Limb (tissue), 2 donors: Measurements from ENCODE around the gene RALGAPB.
"Not testable (repeated sequence)": the region's sequence is repeated elsewhere in the genome, so short reads cannot be mapped to it uniquely, and the experiment has no call there.

Source experiments
- DNase-seq, 2 donors: peaks; one replicate each; pipeline ENCODE4 v3.0.0-alpha.2; 2016; ENCODE audit errors: extremely low spot score in 2 of 2

The RALGAPB gene

DNA sequence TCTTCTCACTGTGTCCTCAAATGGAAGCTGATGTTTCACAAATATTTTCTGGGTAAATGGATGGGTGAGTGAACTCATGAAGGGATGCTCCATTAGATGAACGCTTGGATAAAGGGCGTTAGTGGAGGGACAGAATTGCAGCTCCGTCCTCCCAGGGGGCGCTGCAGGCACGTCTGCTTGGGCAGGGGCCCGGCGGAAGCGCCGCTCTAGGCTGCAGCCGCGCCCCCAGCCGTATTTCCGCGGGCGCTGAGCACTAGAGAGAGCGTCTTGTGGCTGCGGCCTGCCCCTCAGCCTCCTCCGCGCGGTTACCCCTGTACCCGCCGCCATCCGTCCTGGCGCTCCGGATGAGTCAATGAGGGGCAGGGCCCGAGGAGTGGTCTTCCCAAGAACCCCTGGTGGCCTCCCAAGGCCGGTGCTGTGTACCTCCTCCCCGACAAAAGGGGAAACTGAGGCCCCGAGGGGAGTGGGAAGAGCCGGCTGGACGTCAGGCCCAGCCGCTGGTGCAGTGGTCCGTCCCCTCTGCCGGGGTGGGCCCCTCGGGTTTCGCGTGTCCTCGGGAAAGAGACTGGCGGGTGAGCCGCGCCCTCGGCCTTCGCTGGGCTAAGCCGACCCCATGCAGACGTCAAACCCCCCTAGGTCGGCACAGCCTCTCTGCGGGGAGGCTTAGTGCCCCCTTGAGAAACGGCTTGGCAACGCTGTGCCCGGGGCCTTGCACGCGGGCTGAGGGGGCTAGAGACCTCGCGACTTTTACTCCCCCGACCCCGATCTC is 26.0 kb upstream of the RALGAPB start:
- peak; percentile 93 to 96 for DNase-seq

DNA sequence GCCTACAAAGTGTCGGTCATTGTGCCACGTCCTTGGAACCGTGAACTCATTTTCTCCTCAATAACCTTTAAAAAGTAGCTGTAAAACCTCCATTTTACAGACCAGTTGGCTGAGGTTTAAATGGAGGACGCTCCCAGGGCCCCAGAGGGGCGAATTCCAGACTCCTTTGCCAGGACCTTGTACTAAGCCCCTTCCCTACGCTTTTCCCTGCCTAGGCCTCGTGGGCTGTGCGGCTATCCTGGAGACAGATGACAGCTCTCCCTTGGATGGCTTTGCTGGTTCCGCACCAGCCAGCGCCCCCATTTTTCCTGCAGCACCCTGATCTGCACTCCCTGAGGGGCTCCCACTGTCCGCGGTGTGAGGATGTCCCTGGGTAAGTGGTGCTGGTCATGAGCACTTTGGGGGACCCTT is 25.4 kb upstream of the RALGAPB start:
- DNase-seq, result no peak

DNA sequence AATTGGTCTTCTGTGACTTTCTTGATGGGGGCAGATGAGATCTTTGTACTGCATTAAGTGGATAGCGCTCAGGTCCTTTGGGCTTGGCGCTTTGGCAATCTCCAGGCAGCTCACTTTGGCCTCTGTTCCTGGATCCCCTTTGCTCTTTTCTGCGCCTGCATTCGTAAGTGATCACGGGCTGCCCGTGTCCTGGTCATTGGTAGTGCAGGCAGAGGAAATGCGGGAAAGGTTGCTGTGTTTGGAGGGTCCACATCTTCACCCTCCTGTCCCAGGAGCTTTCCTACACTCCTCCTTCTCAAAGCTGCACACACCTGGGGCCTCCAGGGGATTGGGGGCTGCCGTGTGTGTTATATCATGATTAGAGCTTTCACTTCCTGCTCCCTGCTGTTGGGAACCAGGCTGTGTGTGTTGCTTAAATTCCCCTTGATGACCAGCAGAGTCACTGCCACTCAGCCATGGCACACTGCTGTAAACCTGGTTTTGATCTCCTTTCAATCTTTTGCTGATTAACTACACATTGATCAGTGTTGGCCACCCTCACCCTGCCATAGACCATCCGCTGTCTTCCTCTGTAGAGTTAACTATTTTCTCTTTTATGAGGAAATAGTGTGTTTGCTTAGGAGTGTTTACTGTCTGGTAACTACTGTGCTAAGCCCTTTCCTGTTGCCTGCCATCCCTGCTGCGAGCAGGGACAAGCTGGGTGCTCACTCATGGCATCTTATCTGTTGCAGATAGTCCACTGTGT is 24.5 kb upstream of the RALGAPB start:
- no peak for DNase-seq

DNA sequence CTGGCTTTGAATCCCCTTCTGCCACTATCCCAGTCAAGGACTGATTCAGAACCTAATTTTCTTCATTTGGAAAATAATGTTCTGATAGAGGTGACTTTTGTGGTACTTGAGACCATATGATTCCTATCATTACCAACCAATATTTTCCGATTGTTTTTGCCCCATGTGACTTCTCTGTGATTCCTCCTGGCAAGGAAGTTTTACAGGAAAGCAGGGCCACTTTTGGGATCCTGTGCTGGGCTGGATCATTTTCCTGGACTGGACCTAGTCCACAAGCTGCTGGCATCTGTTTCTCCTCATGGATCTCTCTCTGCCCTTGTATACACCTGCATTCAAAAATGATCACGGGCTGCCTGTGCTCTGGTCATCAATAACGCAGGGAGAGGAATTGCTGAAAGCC is 23.6 kb upstream of the RALGAPB start:
- no peak for DNase-seq

DNA sequence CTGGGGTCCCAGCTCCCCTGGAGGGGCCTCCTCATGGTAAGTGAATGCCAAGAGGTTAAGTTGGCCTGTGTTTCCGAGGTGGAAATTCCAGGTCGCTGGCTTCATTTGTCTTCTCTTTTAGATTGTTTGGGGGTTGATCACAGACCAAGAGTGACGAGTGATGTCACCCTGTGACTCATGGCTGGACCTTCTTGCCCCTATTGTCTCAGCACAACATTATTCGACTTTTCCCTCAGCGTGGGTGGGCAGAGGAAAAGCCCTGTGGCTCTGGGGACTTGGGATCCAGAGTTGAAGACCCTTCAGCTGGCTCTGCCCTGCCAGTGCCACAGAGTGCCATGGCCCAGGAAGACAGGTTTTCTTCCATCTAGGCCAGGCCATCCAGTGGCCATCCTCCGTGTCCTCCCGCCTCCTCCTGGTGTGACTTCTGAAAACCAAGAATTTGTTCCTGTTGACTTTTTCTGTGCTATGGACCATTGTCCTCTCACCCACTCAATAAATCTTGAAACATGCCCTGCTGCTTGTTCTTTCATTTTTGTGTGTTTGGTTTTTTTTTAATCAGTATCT is 22.1 kb upstream of the RALGAPB start:
- DNase-seq, result no peak

DNA sequence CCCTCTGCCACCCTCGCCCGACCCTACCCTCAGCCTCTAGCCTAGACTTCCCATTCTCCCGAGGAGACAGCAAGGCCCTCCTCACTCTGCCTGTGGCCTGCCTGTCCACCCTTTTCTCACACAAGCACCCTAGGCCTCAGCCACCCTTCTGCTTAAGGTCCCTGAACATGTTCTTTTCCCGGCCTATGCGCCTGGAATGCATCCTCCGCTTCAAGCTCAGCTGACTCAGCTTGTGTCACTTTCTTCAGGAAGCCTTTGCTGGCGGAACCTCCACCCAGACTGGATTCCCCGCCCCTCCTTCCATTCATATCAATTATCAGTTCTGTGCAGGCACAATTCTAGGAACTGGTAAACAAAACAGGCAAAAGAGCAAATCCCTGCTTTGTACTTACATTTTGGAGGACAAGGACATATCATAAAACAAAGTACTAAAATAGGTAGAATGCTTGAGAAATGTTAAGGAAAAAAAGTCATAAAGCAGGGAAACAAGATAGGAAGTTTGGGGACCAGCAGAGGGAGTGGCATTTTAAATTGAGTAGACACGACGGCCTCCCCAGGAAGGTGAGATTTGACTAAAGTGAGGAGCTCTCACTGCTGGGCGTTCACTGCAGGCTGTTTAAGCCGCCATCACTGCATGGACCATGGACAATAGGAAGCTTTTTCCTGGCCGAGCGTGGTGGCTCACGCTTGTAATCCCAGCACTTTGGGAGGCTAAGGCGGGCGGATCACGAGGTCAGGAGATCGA is 19.6 kb upstream of the RALGAPB start:
- DNase-seq, result no peak

DNA sequence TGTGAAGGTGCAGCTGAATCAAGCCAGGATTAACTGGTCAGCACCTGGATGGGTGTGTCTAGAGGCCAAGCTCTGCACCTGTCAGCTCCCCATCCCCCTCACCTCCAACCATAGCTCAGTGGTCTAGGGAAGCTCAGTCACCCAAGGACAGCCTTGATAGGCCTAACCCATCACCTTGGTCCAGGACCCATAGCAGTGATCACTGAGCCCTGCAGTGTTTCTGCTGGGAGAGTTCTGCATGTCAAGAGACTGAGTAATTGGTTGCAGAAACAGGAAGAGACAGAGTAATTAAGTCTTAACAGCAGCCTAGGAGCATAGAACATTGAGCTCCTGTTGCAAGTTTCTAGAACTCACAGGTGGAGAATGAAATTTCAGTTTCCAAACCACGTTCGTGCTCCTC is 18.7 kb upstream of the RALGAPB start:
- no peak for DNase-seq

DNA sequence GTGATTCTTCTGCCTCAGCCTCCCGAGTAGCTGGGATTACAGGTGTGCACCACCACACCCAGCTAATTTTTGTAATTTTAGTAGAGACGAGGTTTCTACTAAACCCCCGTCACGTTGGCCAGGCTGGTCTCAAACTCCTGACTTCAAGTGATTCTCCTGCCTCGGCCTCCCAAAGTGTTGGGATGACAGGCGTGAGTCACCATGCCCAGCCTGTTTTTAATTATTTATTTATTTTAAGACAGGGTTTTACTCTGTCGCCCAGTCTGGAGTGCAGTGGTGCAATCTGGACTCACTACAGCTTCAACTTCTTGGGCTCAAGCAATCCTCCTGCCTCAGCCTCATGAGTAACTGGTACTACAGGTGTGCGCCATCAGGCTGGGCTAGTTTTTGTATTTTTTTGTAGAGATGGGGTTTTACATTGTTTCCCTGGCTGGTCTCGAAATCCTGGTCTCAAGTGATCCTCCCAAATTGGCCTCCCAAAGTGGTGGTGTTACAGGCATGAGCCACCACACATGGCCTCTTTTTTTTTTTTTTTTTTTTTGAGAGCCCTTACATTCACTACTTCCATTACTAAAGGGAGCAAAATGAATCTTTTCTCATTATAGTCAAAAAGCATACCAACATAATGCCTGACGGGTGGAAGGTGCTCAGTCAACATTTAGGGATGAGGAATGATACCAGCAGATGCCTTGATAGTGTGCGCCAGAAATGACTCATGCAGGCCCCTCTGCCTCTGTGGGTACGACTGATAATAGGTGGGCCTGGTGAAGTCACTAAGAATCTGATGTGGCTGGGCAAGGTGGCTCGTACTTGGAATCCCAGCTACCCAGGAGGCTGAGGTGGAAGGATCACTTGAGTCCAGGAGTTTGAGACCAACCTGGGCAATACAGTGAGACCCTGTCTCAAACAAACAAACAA is 17.8 kb upstream of the RALGAPB start:
- DNase-seq, result no peak

DNA sequence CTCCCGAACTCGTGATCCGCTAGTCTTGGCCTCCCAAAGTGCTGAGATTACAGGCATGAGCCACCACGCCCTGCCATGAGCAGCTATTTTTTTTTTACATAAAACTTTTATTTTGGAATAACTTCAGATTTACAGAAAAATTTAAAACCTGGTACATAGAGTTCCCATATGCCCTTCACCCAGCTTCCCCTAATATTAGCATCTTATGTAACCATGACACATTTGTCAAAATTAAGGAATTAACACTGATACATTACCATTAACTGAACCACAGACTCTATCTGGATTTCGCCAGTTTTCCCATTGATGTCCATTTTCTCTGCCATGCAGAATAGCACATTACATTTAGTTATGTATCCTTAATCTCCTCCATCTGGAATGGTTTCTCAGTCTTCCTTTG is 14.3 kb upstream of the RALGAPB start:
- DNase-seq, result no peak

DNA sequence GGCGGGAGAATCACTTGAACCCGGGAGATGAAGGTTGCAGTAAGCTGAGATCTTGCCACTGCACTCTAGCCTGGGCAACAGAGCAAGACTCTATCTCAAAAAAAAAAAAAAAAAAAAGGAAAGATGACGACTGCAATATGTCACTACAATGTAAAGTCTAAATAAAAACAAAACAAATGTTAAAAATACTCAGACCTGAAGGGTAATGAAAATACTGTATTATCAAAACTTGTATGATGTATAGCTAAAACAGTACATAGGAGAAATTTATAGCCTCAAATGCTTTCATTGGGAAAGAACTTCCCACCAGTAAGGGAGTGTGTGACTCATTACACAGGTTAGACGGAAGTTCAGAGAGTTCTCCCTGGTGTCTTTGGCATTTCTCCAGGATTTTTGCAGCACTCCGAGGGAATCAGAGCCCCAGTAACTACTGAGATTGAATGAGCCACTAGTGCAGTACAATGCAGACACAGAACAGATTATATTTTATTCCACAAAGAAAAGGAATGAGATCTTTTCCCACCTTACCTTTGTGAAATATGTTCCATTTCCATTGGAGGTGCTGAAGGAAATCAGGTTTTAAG is 12.5 kb upstream of the RALGAPB start:
- peak in 1 of 2 donors; percentile 3 for DNase-seq

DNA sequence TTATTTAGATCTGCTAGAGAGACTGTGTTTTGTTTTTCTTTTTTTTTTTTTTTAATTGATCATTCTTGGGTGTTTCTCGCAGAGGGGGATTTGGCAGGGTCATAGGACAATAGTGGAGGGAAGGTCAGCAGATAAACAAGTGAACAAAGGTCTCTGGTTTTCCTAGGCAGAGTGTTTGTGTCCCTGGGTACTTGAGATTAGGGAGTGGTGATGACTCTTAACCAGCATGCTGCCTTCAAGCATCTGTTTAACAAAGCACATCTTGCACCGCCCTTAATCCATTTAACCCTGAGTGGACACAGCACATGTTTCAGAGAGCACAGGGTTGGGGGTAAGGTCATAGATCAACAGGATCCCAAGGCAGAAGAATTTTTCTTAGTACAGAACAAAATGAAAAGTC is 12.0 kb upstream of the RALGAPB start:
- not testable (repeated sequence) for DNase-seq

DNA sequence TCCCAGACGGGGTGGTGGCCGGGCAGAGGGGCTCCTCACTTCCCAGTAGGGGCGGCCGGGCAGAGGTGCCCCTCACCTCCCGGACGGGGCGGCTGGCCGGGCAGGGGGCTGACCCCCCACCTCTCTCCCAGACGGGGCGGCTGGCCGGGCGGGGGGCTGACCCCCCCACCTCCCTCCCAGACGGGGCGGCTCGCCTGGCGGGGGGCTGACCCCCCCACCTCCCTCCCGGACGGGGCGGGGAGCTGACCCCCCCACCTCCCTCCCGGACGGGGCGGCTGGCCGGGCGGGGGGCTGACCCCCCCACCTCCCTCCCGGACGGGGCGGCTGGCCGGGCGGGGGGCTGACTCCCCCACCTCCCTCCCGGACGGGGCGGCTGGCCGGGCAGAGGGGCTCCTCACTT is 11.5 kb upstream of the RALGAPB start:
- not testable (repeated sequence) for DNase-seq

DNA sequence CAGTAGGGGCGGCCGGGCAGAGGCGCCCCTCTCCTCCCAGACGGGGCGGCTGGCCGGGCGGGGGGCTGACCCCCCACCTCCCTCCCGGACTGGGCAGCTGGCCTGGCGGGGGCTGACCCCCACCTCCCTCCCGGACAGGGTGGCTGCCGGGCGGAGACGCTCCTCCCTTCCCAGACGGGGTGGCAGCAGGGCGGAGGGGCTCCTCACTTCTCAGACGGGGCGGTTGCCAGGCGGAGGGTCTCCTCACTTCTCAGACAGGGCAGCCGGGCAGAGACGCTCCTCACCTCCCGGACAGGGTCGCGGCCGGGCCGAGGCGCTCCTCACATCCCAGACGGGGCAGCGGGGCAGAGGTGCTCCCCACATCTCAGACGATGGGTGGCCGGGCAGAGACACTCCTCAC is 11.1 kb upstream of the RALGAPB start:
- DNase-seq, result not testable (repeated sequence)

DNA sequence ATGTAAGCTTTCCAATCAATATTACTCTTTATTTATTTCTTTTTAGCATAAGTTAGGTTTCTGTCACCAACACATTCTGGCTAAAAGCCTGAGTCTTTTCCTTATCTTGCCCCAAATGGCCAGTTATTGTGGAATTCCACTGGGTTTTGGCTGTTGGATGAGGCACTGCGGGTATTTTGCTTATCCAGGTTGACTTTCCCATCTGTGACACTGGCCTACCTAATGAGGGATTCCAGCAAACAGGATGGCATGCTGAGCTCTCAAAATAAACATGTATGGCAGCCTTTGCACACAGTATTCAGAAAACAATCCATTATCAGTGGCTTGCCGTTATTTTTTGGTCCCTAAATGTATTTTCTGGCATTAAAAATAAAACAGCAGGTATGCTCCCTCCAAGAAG is 6.5 kb upstream of the RALGAPB start:
- no peak for DNase-seq

DNA sequence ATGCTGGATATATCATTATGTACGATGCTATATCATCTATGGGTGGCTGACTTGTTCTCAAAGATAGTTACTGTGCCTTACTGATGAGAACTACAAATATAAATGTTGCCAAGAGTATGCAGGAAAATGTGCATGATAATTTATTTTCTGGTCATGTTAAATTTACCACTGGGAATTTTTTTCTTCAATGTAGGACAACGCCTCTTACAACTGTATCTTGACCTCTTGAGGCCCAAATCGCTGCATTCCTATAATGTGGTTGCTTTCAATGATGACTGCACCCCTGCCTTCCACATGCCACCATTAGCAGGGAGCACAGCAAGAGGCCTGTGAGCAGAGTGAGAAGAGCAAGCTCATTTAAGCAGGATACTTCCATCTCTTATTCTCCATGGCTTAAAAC is 5.7 kb upstream of the RALGAPB start:
- no peak for DNase-seq

DNA sequence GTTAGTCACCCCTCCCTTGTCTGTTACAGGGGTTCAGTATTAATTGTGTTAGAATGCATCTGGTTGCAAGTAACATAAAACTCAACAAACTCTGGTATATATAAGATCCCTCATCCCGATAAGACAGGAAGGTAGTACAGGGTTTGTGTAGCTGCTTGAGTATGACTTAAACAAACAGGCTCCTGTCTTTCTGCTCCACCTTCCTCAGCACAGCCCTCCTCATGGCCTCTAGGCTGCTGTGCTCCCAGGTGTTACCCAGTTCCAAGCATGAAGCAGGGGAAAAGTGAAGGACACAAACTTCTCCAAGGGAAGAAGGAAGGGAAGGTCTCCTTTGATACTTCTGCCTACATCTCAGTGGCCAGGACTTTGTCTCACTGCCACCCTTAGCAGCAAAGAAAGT is 1.4 kb upstream of the RALGAPB start:
- no peak for DNase-seq

DNA sequence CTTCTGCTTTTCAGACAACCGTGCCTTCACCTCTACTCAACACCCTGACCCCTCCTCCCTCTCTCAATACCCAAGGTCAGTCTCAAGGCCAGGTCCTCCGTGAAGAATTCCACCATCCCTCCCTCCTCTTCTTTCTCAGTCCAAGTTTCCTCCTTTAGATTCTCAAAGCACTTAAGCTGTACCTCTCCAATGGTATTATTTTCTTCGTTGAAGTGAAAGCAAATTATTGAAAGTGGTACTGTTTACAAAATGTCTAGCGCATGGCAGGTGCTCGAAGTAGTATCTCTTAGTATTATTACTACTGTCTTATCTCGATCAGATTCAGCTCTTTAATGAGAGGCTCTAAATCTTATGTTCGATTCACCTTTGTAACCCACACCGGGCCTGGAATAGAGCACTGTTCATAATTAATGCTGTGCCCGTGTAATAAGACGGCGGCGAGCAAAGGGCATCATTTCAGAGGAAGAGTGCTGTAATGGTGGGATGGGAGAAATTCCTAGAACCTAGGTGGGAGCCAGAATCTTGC is 593 bp upstream of the RALGAPB start:
- no peak for DNase-seq

DNA sequence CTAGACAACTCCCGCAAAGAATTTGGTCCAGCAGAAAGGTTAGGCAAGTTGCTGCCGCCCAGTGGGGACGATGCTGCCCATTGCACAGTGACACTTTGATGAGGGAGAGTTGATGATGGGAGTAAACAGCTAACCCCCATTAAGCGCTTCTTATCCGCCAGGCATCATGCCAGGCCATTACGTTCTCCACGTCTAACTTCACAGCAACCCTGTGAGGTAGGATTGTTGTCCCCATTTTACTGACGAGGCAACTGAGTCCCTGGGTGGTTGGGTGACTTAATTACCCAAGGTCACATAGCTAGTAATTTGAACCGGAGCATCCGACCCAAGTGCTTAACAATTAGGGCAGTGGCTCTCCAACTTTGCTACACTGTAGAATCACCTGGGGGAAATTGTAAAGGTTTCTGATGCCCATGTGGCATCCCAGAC is 738 bp downstream of the RALGAPB start:
- DNase-seq, result no peak

DNA sequence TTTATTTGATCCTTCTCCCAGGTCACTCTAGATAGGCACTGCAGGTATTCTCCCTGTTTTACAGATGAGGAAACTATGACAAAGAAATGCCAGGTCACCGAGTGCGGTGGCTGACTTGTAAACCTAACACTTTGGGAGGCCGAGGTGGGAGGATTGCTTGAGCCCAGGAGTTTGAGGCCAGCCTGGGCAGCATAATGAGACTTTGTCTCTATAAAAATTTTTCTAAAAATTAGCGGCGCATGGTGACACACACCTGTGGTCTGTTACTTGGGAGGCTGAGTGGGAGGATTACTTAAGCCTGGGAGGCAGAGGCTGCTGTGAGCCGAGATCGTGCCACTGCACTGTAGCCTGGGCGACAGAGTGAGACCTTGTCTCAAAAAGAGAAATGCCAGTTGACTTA is 5.1 kb downstream of the RALGAPB start:
- DNase-seq, result no peak

DNA sequence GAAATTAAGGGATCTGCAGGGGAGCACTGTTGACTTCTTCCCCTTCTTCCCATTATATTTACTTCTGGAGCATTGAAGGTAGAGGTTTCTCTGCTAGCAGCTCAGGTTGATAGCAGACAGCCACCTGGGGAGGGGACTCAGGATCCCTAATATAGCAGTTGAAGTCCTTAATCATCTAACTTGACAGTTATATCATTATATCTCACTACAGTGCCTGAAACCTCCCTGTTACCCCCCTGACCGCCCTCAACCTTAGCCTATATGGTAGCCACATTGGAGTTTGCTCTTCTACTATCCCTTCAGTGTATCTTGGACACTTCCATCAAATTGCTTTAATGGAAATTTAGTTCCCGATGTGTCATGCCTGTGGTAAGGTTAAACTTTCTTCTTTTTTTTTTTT is 7.0 kb downstream of the RALGAPB start:
- DNase-seq, result no peak
